Neural cell (in vitro differentiated cells): ENCODE measurements around the gene SPEF1. TPM values are rescaled to one million over a fixed set of nuclear protein-coding genes. Genes with fewer than 3 reads are reported as not detected.

Source experiments
- H2AFZ ChIP-seq: fragments of 200-600, 300-800 bp; sonication (generic), shearing (Covaris generic); 2 replicates; pipeline ENCODE4 v1.6.0; 2014; ENCODE audit warnings: low read depth, mild to moderate bottlenecking, antibody characterized with exemption, low read length, moderate library complexity
- H3F3A ChIP-seq: fragments of 200-600 bp; shearing (Covaris generic); 2 replicates; pipeline ENCODE4 v1.6.1; 2016; ENCODE audit warnings: mild to moderate bottlenecking, moderate library complexity, mixed read lengths, antibody characterized with exemption, low read length; ENCODE audit not compliant: insufficient read depth, poor library complexity, severe bottlenecking
- H3K27ac ChIP-seq: fragments of 200-600, 300-800 bp; sonication (generic), shearing (Covaris generic); 2 replicates; pipeline ENCODE4 v1.5.1; 2014; ENCODE audit warnings: mild to moderate bottlenecking, low read length, moderate library complexity
- H3K27me3 ChIP-seq: fragments of 300-800, 200-600 bp; sonication (generic), shearing (Covaris generic); 2 replicates; pipeline ENCODE4 v1.6.0; 2014; ENCODE audit warnings: mild to moderate bottlenecking, low read depth, low read length, moderate library complexity; ENCODE audit not compliant: insufficient read depth
- H3K36me3 ChIP-seq: fragments of 300-800, 200-600 bp; sonication (generic), shearing (Covaris generic); 2 replicates; pipeline ENCODE4 v1.5.1; 2014; ENCODE audit warnings: mild to moderate bottlenecking, antibody characterized with exemption, low read length, moderate library complexity; ENCODE audit not compliant: insufficient read depth
- H3K4me2 ChIP-seq: fragments of 300-800, 200-600 bp; sonication (generic), shearing (Covaris generic); 2 replicates; pipeline ENCODE4 v1.6.0; 2014; ENCODE audit warnings: mild to moderate bottlenecking, low read length
- H3K4me3 ChIP-seq: fragments of 300-800, 200-600 bp; sonication (generic), shearing (Covaris generic); 2 replicates; pipeline ENCODE4 v1.5.1; 2014; ENCODE audit warnings: mild to moderate bottlenecking, low read length, moderate library complexity
- H3K79me2 ChIP-seq: fragments of 200-600 bp; shearing (Covaris generic); replicated peaks from 2 replicates; pipeline ENCODE4 v1.6.0; 2014; ENCODE audit warnings: mild to moderate bottlenecking, low read length, moderate library complexity; ENCODE audit not compliant: insufficient read depth
- H3K9ac ChIP-seq: fragments of 300-800, 200-600 bp; sonication (generic), shearing (Covaris generic); 2 replicates; pipeline ENCODE4 v1.6.1; 2016; ENCODE audit warnings: mild to moderate bottlenecking, low read length, mixed read lengths
- H3K9me2 ChIP-seq: fragments of 200-600 bp; shearing (Covaris generic); 2 replicates; pipeline ENCODE4 v1.6.1; 2016; ENCODE audit warnings: mild to moderate bottlenecking, low read length, mixed read lengths; ENCODE audit not compliant: insufficient read depth
- H3K9me3 ChIP-seq: fragments of 200-600, 300-800 bp; sonication (generic), shearing (Covaris generic); 2 replicates; pipeline ENCODE4 v1.6.1; 2016; ENCODE audit warnings: mild to moderate bottlenecking, mixed run types, low read length, moderate library complexity, mixed read lengths
- H4K20me1 ChIP-seq: fragments of 200-600 bp; shearing (Covaris generic); 2 replicates; pipeline ENCODE4 v1.6.1; 2016; ENCODE audit warnings: mild to moderate bottlenecking, mixed run types; ENCODE audit not compliant: insufficient read depth
- CTCF ChIP-seq: fragments of 450-650 bp; IDR thresholded peaks from 2 replicates; pipeline ENCODE4 v1.5.1; 2014; ENCODE audit warnings: antibody characterized with exemption, mild to moderate bottlenecking, moderate library complexity; ENCODE audit not compliant: poor library complexity, severe bottlenecking
- EP300 ChIP-seq: fragments of 450-650 bp; conservative IDR thresholded peaks from 2 replicates; pipeline ENCODE4 v1.6.1; 2014; ENCODE audit warnings: antibody characterized with exemption, mild to moderate bottlenecking, moderate library complexity; ENCODE audit not compliant: poor library complexity, severe bottlenecking
- EZH2 ChIP-seq: fragments of 200-600, 300-800 bp; shearing (Covaris generic), sonication (generic); IDR thresholded peaks from 2 replicates; pipeline ENCODE4 v1.6.1; 2014; ENCODE audit warnings: antibody characterized with exemption, low read length, borderline replicate concordance, mild to moderate bottlenecking; ENCODE audit not compliant: insufficient read depth, poor library complexity, severe bottlenecking
- MXI1 ChIP-seq: fragments of 450-650 bp; conservative IDR thresholded peaks from 2 replicates; pipeline ENCODE4 v1.6.1; 2014; ENCODE audit warnings: antibody characterized with exemption, mild to moderate bottlenecking; ENCODE audit not compliant: poor library complexity, severe bottlenecking
- POLR2AphosphoS5 ChIP-seq: IDR thresholded peaks from 2 replicates; pipeline ENCODE4 v1.6.1; 2012
- RAD21 ChIP-seq: fragments of 450-650 bp; conservative IDR thresholded peaks from 2 replicates; pipeline ENCODE4 v1.6.1; 2014; ENCODE audit warnings: antibody characterized with exemption, mild to moderate bottlenecking, moderate library complexity
- REST ChIP-seq: IDR thresholded peaks from 2 replicates; pipeline ENCODE4 v1.6.1; 2012; ENCODE audit warnings: borderline replicate concordance
- SMC3 ChIP-seq: fragments of 450-650 bp; conservative IDR thresholded peaks from 2 replicates; pipeline ENCODE4 v1.6.1; 2014; ENCODE audit warnings: antibody characterized with exemption, mild to moderate bottlenecking, moderate library complexity; ENCODE audit not compliant: poor library complexity
- TAF1 ChIP-seq: IDR thresholded peaks from 2 replicates; pipeline ENCODE4 v1.6.1; 2012; ENCODE audit warnings: low read depth
- polyA plus RNA-seq: library from polyadenylated mRNA; depleted of rRNA; stranded (reverse); fragments of >200 nt; gene quantifications from 2 replicates; pipeline ENCODE4 v1.2.3, GENCODE V29; 2014

The SPEF1 gene
- polyA plus RNA-seq, 1 donor from 2014 or later, result 0.58 TPM

GRCh38 chr20:3758566-3758965, 22.7 kb downstream of the SPEF1 start:
- Histone ChIP-seq H3K79me2 (no peaks in the 10 kb centered on the region), H3K9me3 (no peaks in the 10 kb centered on the region), H3K27ac (no peak overlapping the region), H3K4me3 (no peak overlapping the region), H3K4me2 (no peak overlapping the region), H2AFZ (no peak overlapping the region), H4K20me1 (no peaks in the 10 kb centered on the region), H3K36me3 (no peaks in the 10 kb centered on the region), H3K9ac (no peak overlapping the region), H3K9me2 (no peaks in the 10 kb centered on the region), H3F3A (no peaks in the 10 kb centered on the region), H3K27me3 (no peaks in the 10 kb centered on the region)
- TF ChIP-seq RAD21, result no peak

GRCh38 chr20:3757268-3757667, 24.0 kb downstream of the SPEF1 start:
- no peak overlapping the region for H3K9ac ChIP-seq
- no peaks in the 10 kb centered on the region for H3K36me3 ChIP-seq
- no peak overlapping the region for H3K4me2 ChIP-seq
- H3F3A ChIP-seq, result no peaks in the 10 kb centered on the region
- H3K4me3 ChIP-seq, result no peak overlapping the region
- H3K79me2 ChIP-seq, result no peaks in the 10 kb centered on the region
- H3K9me2 ChIP-seq, result no peaks in the 10 kb centered on the region
- no peaks in the 10 kb centered on the region for H4K20me1 ChIP-seq
- TF ChIP-seq EZH2 (no peak), POLR2AphosphoS5 (no peak), EP300 (no peak), CTCF (no peak), REST (no peak), MXI1 (no peak), TAF1 (no peak)
- peaks cover 3% of the 10 kb centered on the region for H3K27me3 ChIP-seq
- H2AFZ ChIP-seq, result no peak overlapping the region
- H3K9me3 ChIP-seq, result no peaks in the 10 kb centered on the region
- no peak overlapping the region for H3K27ac ChIP-seq

- Histone ChIP-seq H3F3A (no peaks in the 10 kb centered on the region), H3K36me3 (no peaks in the 10 kb centered on the region), H3K9me2 (no peaks in the 10 kb centered on the region), H3K79me2 (no peaks in the 10 kb centered on the region), H3K4me2 (no peak overlapping the region), H3K9ac (no peak overlapping the region), H3K27me3 (peaks cover 16% of the 10 kb centered on the region), H4K20me1 (no peaks in the 10 kb centered on the region), H2AFZ (no peak overlapping the region), H3K4me3 (no peak overlapping the region), H3K9me3 (no peaks in the 10 kb centered on the region), H3K27ac (no peak overlapping the region)
- TF ChIP-seq EP300, result no peak
- no peak for TF ChIP-seq POLR2AphosphoS5
- TF ChIP-seq MXI1, result no peak
- TF ChIP-seq SMC3, result no peak
- no peak for TF ChIP-seq TAF1
Observed at GRCh38 chr20:3755814-3756480, 25.3 kb downstream of the SPEF1 start.
